CD4-positive, alpha-beta T cell (primary cell): ENCODE data around the gene CITED4. TPM values are rescaled to one million over a fixed set of nuclear protein-coding genes. Genes with fewer than 3 reads are reported as not detected.

Experiments
- ATAC-seq: fragments of 200-7000 bp; cut with Tn5 transposase; one replicate; pipeline ENCODE4 v1.10.0; 2022; ENCODE audit warnings: mild to moderate bottlenecking; ENCODE audit not compliant: poor library complexity
- CTCF ChIA-PET: fragments of 350-600 bp; sonication (Branson Sonifier 250); formaldehyde crosslinking; loops from one replicate; lab custom pipeline; 2021; ENCODE audit warnings: antibody characterized with exemption, inconsistent platforms; lab: Charles Lee
- POLR2A ChIA-PET: fragments of 350-600 bp; sonication (Branson Sonifier 250); formaldehyde crosslinking; loops from one replicate; lab custom pipeline; 2021; ENCODE audit warnings: antibody characterized with exemption, inconsistent platforms; lab: Charles Lee
- DNase-seq, 14 experiments: peaks; one replicate each; pipeline ENCODE4 v3.0.0-alpha.2; 2013 to 2020; ENCODE audit warnings: mixed read lengths in 2 of 14
- H3K27ac ChIP-seq, 2 donors: one replicate each; pipeline versions ENCODE4 v1.5.1 to v1.7.0; 2013; ENCODE audit warnings: low read length in 2 of 2, low read depth in 1 of 2, mild to moderate bottlenecking in 1 of 2
- H3K27me3 ChIP-seq, 2 experiments: 1 replicate in 1 of 2; 2 replicates in 1 of 2; pipeline versions ENCODE4 v1.6.1 to v1.7.0; 2013; ENCODE audit warnings: low read length in 2 of 2, control low read depth in 1 of 2, mild to moderate bottlenecking in 1 of 2, moderate library complexity in 1 of 2; ENCODE audit not compliant: insufficient read depth in 2 of 2, control insufficient read depth in 1 of 2
- H3K36me3 ChIP-seq: one replicate; pipeline ENCODE4 v1.6.1; 2013; ENCODE audit warnings: low read length, control low read depth; ENCODE audit not compliant: insufficient read depth
- H3K4me1 ChIP-seq: one replicate; pipeline ENCODE4 v1.6.1; 2013; ENCODE audit warnings: low read length, control low read depth; ENCODE audit not compliant: insufficient read depth
- H3K4me3 ChIP-seq: one replicate; pipeline ENCODE4 v1.5.1; 2013; ENCODE audit warnings: mild to moderate bottlenecking, low read length, moderate library complexity
- H3K9me3 ChIP-seq, 2 experiments: 1 replicate in 1 of 2; 2 replicates in 1 of 2; pipeline versions ENCODE4 v1.6.1 to v1.7.0; 2013; ENCODE audit warnings: low read length in 2 of 2, mild to moderate bottlenecking in 2 of 2, control low read depth in 1 of 2, moderate library complexity in 1 of 2; ENCODE audit not compliant: control insufficient read depth in 1 of 2, insufficient read depth in 1 of 2
- H3K27ac Mint-ChIP-seq: one replicate; pipeline ENCODE4 v1.8.0; 2020; ENCODE audit warnings: mixed read lengths
- H3K27me3 Mint-ChIP-seq: one replicate; pipeline ENCODE4 v1.8.0; 2021; ENCODE audit warnings: mixed read lengths
- H3K36me3 Mint-ChIP-seq: one replicate; pipeline ENCODE4 v1.8.0; 2021; ENCODE audit warnings: low read depth, mixed read lengths
- H3K4me1 Mint-ChIP-seq: one replicate; pipeline ENCODE4 v1.8.0; 2021; ENCODE audit warnings: low read depth, mixed read lengths
- H3K4me3 Mint-ChIP-seq: one replicate; pipeline ENCODE4 v1.8.0; 2020; ENCODE audit warnings: mild to moderate bottlenecking, mixed read lengths
- H3K9me3 Mint-ChIP-seq: one replicate; pipeline ENCODE4 v1.8.0; 2020; ENCODE audit warnings: mixed read lengths
- CTCF ChIP-seq: fragments of 200-600 bp; IDR thresholded peaks from one replicate; pipeline ENCODE4 v1.8.0; 2022; ENCODE audit warnings: antibody characterized with exemption, mild to moderate bottlenecking
- intact Hi-C, 2 experiments: fragments of 100-400 bp; cut with DNase I in 1 of 2; cut with micrococcal nuclease in 1 of 2; formaldehyde crosslinking; loops; one replicate each; pipeline versions ENCODE4 v1.15.1 to v1.9.0; 2023 to 2025; cut with DNase I, micrococcal nuclease
- total RNA-seq, 174 experiments: library from RNA in 2 of 174; stranded (reverse) in 2 of 174; gene quantifications; one replicate each; pipeline ENCODE4 v1.2.3 and lab custom pipeline; 2021 to 2026

CITED4 gene
- total RNA-seq, 2 experiments from 2014 or later, result 51.6 to 52.0 TPM

GRCh38 chr1:40899230-40899870, 37.2 kb upstream of the CITED4 start:
- no peak for TF ChIP-seq CTCF
- H3K36me3 ChIP-seq, result no peaks in the 10 kb centered on the region
- POLR2A ChIA-PET, result no interaction called here
- CTCF ChIA-PET, result no interaction called here
- H3K27ac ChIP-seq, result no peak overlapping the region
- DNase-seq (no peak), ATAC-seq (no peak)
- intact Hi-C loops, result no loop called here
- Mint-ChIP-seq H3K9me3 (peaks cover 2% of the 10 kb centered on the region), H3K4me3 (no peak overlapping the region), H3K27me3 (no peaks in the 10 kb centered on the region), H3K4me1 (no peaks in the 10 kb centered on the region), H3K36me3 (no peaks in the 10 kb centered on the region), H3K27ac (no peak overlapping the region)
- no peaks in the 10 kb centered on the region for H3K27me3 ChIP-seq
- H3K9me3 ChIP-seq, result peaks cover under 1 to 5% of the 10 kb centered on the region in 2 experiments
- H3K4me1 ChIP-seq, result no peaks in the 10 kb centered on the region
- no peak overlapping the region for H3K4me3 ChIP-seq

- no peak overlapping the region for H3K4me3 ChIP-seq
- intact Hi-C loops, result no loop called here
- no peaks in the 10 kb centered on the region for H3K4me1 ChIP-seq
- H3K27ac Mint-ChIP-seq, result no peak overlapping the region
- H3K4me3 Mint-ChIP-seq, result no peak overlapping the region
- H3K27me3 ChIP-seq, result no peaks in the 10 kb centered on the region
- no peaks in the 10 kb centered on the region for H3K27me3 Mint-ChIP-seq
- no peaks in the 10 kb centered on the region for H3K36me3 Mint-ChIP-seq
- ChIA-PET POLR2A (no interaction called here), CTCF (no interaction called here)
- DNase-seq (peak in 2 of 14 experiments; percentile 57 to 64), ATAC-seq (no peak)
- H3K36me3 ChIP-seq, result no peaks in the 10 kb centered on the region
- H3K27ac ChIP-seq, result no peak overlapping the region
- peaks cover 10 to 14% of the 10 kb centered on the region in 2 experiments for H3K9me3 ChIP-seq
- no peak for TF ChIP-seq CTCF
- H3K9me3 Mint-ChIP-seq, result peaks cover 3% of the 10 kb centered on the region
- H3K4me1 Mint-ChIP-seq, result no peaks in the 10 kb centered on the region
Measured at GRCh38 chr1:40898431-40898901, 36.3 kb upstream of the CITED4 start.

GRCh38 chr1:40897513-40897912, 35.4 kb upstream of the CITED4 start:
- intact Hi-C loops, result no loop called here
- TF ChIP-seq CTCF, result no peak

More at GRCh38 chr1:40897513-40897912, 35.4 kb upstream of the CITED4 start:
- no peak overlapping the region for H3K27ac Mint-ChIP-seq
- Histone ChIP-seq H3K4me1 (no peaks in the 10 kb centered on the region), H3K4me3 (no peak overlapping the region), H3K27ac (no peak overlapping the region), H3K9me3 (peaks cover 10 to 18% of the 10 kb centered on the region in 2 experiments), H3K27me3 (no peaks in the 10 kb centered on the region), H3K36me3 (no peaks in the 10 kb centered on the region)
- H3K4me3 Mint-ChIP-seq, result no peak overlapping the region
- H3K36me3 Mint-ChIP-seq, result no peaks in the 10 kb centered on the region
- H3K27me3 Mint-ChIP-seq, result no peaks in the 10 kb centered on the region
- H3K4me1 Mint-ChIP-seq, result no peaks in the 10 kb centered on the region
- H3K9me3 Mint-ChIP-seq, result peaks cover 5% of the 10 kb centered on the region
- ChIA-PET CTCF (no interaction called here), POLR2A (no interaction called here)
- no peak for ATAC-seq
- DNase-seq, result no peak
